Esophagus squamous epithelium (tissue), 4 donors: Measurements from ENCODE around the gene ACTR3.
"Not testable (repeated sequence)": the region's sequence is repeated elsewhere in the genome, so short reads cannot be mapped to it uniquely, and the experiment has no call there.

Source experiments
- CTCF ChIP-seq, 6 experiments: fragments of 450-650 bp in 4 of 6; fragments of 200-600 bp in 2 of 6; sonication (generic) in 2 of 6; IDR thresholded peaks; one replicate each; pipeline ENCODE4 v1.5.1; 2016 to 2019; ENCODE audit warnings: antibody characterized with exemption in 6 of 6, mild to moderate bottlenecking in 4 of 6, moderate library complexity in 4 of 6
- POLR2A ChIP-seq, 4 donors: fragments of 450-650 bp; IDR thresholded peaks; one replicate each; pipeline ENCODE4 v1.6.1; 2017; ENCODE audit warnings: antibody characterized with exemption in 4 of 4, mild to moderate bottlenecking in 4 of 4, moderate library complexity in 3 of 4

- TF ChIP-seq CTCF, POLR2A (IDR thresholded peaks at IDR 0.05): not testable (repeated sequence)
These were observed 61.0 kb downstream of the ACTR3 start for GRCh38 chr2:113950906-113951305.
